Measurements from ENCODE around the gene SULT1E1. TPM values are rescaled to one million over a fixed set of nuclear protein-coding genes. Genes with fewer than 3 reads are reported as not detected.

The SULT1E1 gene
- total and polyA plus RNA-seq, 4 donors = 1.8 to 63.0 (median 20.4) TPM

GRCh38 chr4:69823048-69823447, 36.9 kb downstream of the SULT1E1 start:
- 71% methylated on average over 4 of the region's 4 CpGs for WGBS
- no peak for DNase-seq (ENCODE audit: low spot score)
- Histone ChIP-seq H3K4me1 (ENCODE audit: control insufficient read depth in 4 of 4, insufficient read depth in 4 of 4, low read length in 3 of 4) (peaks cover 2 to 12% (median 4%) of the 10 kb centered on the region in 4 donors), H3K4me3 (ENCODE audit: low read depth in 1 of 3, low read length in 3 of 3) (no peak overlapping the region), H3K27me3 (ENCODE audit: control insufficient read depth in 4 of 4, insufficient read depth in 4 of 4, low read length in 3 of 4) (no peaks in the 10 kb centered on the region), H3K27ac (ENCODE audit: low read depth in 1 of 2, low read length in 2 of 2) (peak overlapping the region; percentile 9 to 59), H3K9ac (ENCODE audit: low read depth in 1 of 2, low read length in 2 of 2) (no peak overlapping the region), H3K36me3 (ENCODE audit: control insufficient read depth in 4 of 4, insufficient read depth in 3 of 4, low read depth in 1 of 4, low read length in 3 of 4) (no peaks in the 10 kb centered on the region), H3K9me3 (ENCODE audit: control insufficient read depth in 4 of 4, low read length in 3 of 4) (no peaks in the 10 kb centered on the region)
- TF ChIP-seq TAF1 (conservative IDR thresholded peaks at IDR 0.05) = no peak
- no peak for TF ChIP-seq SP1 (IDR thresholded peaks at IDR 0.05)
- no peak for TF ChIP-seq MAX (IDR thresholded peaks at IDR 0.05)
- no peak for TF ChIP-seq ZBTB33 (IDR thresholded peaks at IDR 0.05)
- TF ChIP-seq NR2F2 (IDR thresholded peaks at IDR 0.05) = no peak
- no peak for TF ChIP-seq FOXA1 (IDR thresholded peaks at IDR 0.05)
- TF ChIP-seq FOXA2 (IDR thresholded peaks at IDR 0.05) = no peak
- TF ChIP-seq EGR1 (IDR thresholded peaks at IDR 0.05; ENCODE audit: low read depth in 2 of 2) = no peak
- no peak for TF ChIP-seq HNF4G (IDR thresholded peaks at IDR 0.05)
- TF ChIP-seq CTCF (IDR thresholded peaks at IDR 0.05; ENCODE audit: low read depth, low read length, missing input control) = no peak
- TF ChIP-seq HNF4A (conservative IDR thresholded peaks at IDR 0.05) = no peak
- TF ChIP-seq RAD21 (IDR thresholded peaks at IDR 0.05) = no peak
- no peak for TF ChIP-seq GABPA (IDR thresholded peaks at IDR 0.05 in 1 of 2, conservative IDR thresholded peaks at IDR 0.05 in 1 of 2)
- TF ChIP-seq YY1 (IDR thresholded peaks at IDR 0.05) = no peak
- TF ChIP-seq ATF3 (IDR thresholded peaks at IDR 0.05) = no peak
- no peak for TF ChIP-seq RXRA (IDR thresholded peaks at IDR 0.05)
- no peak for TF ChIP-seq REST (IDR thresholded peaks at IDR 0.05)

- peaks cover 2 to 12% (median 4%) of the 10 kb centered on the region in 4 donors for H3K4me1 ChIP-seq (ENCODE audit: control insufficient read depth in 4 of 4, insufficient read depth in 4 of 4, low read length in 3 of 4)
- WGBS = 92% methylated on average over 5 of the region's 5 CpGs
- H3K27ac ChIP-seq (ENCODE audit: low read depth in 1 of 2, low read length in 2 of 2) = no peak overlapping the region
- no peak for TF ChIP-seq CTCF (IDR thresholded peaks at IDR 0.05; ENCODE audit: low read depth, low read length, missing input control)
- no peak for TF ChIP-seq REST (IDR thresholded peaks at IDR 0.05)
- TF ChIP-seq FOXA2 (IDR thresholded peaks at IDR 0.05) = no peak
- TF ChIP-seq HNF4G (IDR thresholded peaks at IDR 0.05) = no peak
- TF ChIP-seq EGR1 (IDR thresholded peaks at IDR 0.05; ENCODE audit: low read depth in 2 of 2) = no peak
- no peak for TF ChIP-seq MAX (IDR thresholded peaks at IDR 0.05)
- TF ChIP-seq FOXA1 (IDR thresholded peaks at IDR 0.05) = no peak
- TF ChIP-seq YY1 (IDR thresholded peaks at IDR 0.05) = no peak
- no peak for TF ChIP-seq ATF3 (IDR thresholded peaks at IDR 0.05)
Measured at GRCh38 chr4:69822198-69822597, 37.7 kb downstream of the SULT1E1 start.

More at GRCh38 chr4:69822198-69822597, 37.7 kb downstream of the SULT1E1 start:
- no peaks in the 10 kb centered on the region for H3K36me3 ChIP-seq (ENCODE audit: control insufficient read depth in 4 of 4, insufficient read depth in 3 of 4, low read depth in 1 of 4, low read length in 3 of 4)
- H3K9me3 ChIP-seq (ENCODE audit: control insufficient read depth in 4 of 4, low read length in 3 of 4) = no peaks in the 10 kb centered on the region
- no peak overlapping the region for H3K9ac ChIP-seq (ENCODE audit: low read depth in 1 of 2, low read length in 2 of 2)
- no peak overlapping the region for H3K4me3 ChIP-seq (ENCODE audit: low read depth in 1 of 3, low read length in 3 of 3)
- no peaks in the 10 kb centered on the region for H3K27me3 ChIP-seq (ENCODE audit: control insufficient read depth in 4 of 4, insufficient read depth in 4 of 4, low read length in 3 of 4)
- DNase-seq (ENCODE audit: low spot score) = no peak
